Thymus (tissue), 11 donors: ENCODE results near the gene FGD4. TPM values are rescaled to one million over a fixed set of nuclear protein-coding genes. Genes with fewer than 3 reads are reported as not detected.

Experiments used
- DNase-seq, 9 donors: peaks; one replicate each; pipeline ENCODE4 v3.0.0-alpha.2; 2013; ENCODE audit warnings: low spot score in 9 of 9, low read depth in 6 of 9, missing footprints in 1 of 9
- H3K27ac ChIP-seq, 2 donors: one replicate each; pipeline ENCODE4 v1.5.1; 2013; ENCODE audit warnings: control low read depth in 1 of 2, low read depth in 1 of 2, low read length in 1 of 2, mild to moderate bottlenecking in 1 of 2, moderate library complexity in 1 of 2
- H3K27me3 ChIP-seq, 2 donors: one replicate each; pipeline ENCODE4 v1.5.1; 2013; ENCODE audit warnings: low read length in 1 of 2; ENCODE audit not compliant: control insufficient read depth in 2 of 2, insufficient read depth in 1 of 2
- H3K36me3 ChIP-seq, 2 donors: one replicate each; pipeline ENCODE4 v1.5.1; 2013; ENCODE audit warnings: low read length in 1 of 2, mild to moderate bottlenecking in 1 of 2, moderate library complexity in 1 of 2; ENCODE audit not compliant: control insufficient read depth in 2 of 2, insufficient read depth in 2 of 2
- H3K4me1 ChIP-seq, 2 donors: one replicate each; pipeline ENCODE4 v1.5.1; 2013; ENCODE audit warnings: low read length in 2 of 2; ENCODE audit not compliant: control insufficient read depth in 2 of 2, insufficient read depth in 2 of 2
- H3K4me3 ChIP-seq, 2 donors: one replicate each; pipeline ENCODE4 v1.5.1; 2013; ENCODE audit warnings: low read length in 2 of 2, control low read depth in 1 of 2, mild to moderate bottlenecking in 1 of 2
- H3K9me3 ChIP-seq, 2 donors: one replicate each; pipeline ENCODE4 v1.5.1; 2013; ENCODE audit warnings: low read length in 1 of 2, mild to moderate bottlenecking in 1 of 2; ENCODE audit not compliant: control insufficient read depth in 2 of 2, insufficient read depth in 1 of 2
- WGBS: extraction: QIAGEN DNeasy Blood & Tissue Kit; methylation state at CpG from one replicate; pipeline ENCODE4 v1.1.7; 2013; 5-methylcytosine and 5-hydroxymethylcytosine counted together
- polyA plus RNA-seq: library from polyadenylated mRNA; stranded (reverse); fragments of 200-250 nt; gene quantifications from one replicate; pipeline ENCODE4 v1.2.3, GENCODE V29; 2013
- total RNA-seq: library from RNA; stranded (reverse); fragments of 120-200 nt; gene quantifications from one replicate; pipeline ENCODE4 v1.2.4, GENCODE V29; 2013
- donor health status: healthy.

FGD4 gene
- total and polyA plus RNA-seq, 2 donors, result 3.3 to 3.6 TPM

- WGBS, result 96% methylated on average over 7 of the region's 7 CpGs
- H3K4me1 ChIP-seq, result peaks cover 0 to 8% of the 10 kb centered on the region in 2 donors
- no peaks in the 10 kb centered on the region for H3K9me3 ChIP-seq
Observed at GRCh38 chr12:32661706-32662105, 262.3 kb downstream of the FGD4 start.

DNA sequence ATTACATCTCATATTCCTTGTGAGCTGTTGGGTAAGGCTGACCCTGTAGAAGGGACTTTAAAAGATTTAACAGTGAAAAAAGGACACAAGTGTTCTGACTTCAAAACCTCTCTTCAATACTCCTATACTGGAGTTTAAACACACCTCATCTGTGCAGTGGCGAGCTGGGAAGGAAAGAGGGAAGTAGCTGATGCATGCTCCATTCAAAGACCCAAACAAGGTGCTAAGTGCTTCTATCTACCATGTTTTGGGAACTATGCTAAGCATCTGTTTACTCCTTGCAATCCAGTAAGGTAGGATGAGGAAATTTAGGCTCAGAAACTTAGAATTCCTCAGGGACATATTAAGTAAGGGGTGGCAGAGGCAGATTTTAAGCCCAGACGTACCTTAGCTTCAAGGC lies 263.3 kb downstream of the FGD4 start:
- H3K36me3 ChIP-seq, result no peaks in the 10 kb centered on the region
- no peak overlapping the region for H3K4me3 ChIP-seq
- H3K27ac ChIP-seq, result no peak overlapping the region
- WGBS, result 97% methylated on average over 2 of the region's 2 CpGs
- H3K9me3 ChIP-seq, result no peaks in the 10 kb centered on the region
- H3K4me1 ChIP-seq, result peaks cover 0 to 8% of the 10 kb centered on the region in 2 donors
- DNase-seq, result no peak
- H3K27me3 ChIP-seq, result no peaks in the 10 kb centered on the region

More at GRCh38 chr12:32661706-32662105, 262.3 kb downstream of the FGD4 start:
- no peak for DNase-seq
- Histone ChIP-seq H3K4me3 (no peak overlapping the region), H3K36me3 (no peaks in the 10 kb centered on the region), H3K27me3 (no peaks in the 10 kb centered on the region), H3K27ac (no peak overlapping the region)

- H3K36me3 ChIP-seq, result no peaks in the 10 kb centered on the region
- H3K4me3 ChIP-seq, result peak overlapping the region in 1 of 2 donors; percentile 7
- H3K27ac ChIP-seq, result no peak overlapping the region
- no peak for DNase-seq
- 94% methylated on average over 14 of the region's 14 CpGs for WGBS
- no peaks in the 10 kb centered on the region for H3K4me1 ChIP-seq
- H3K9me3 ChIP-seq, result no peaks in the 10 kb centered on the region
- H3K27me3 ChIP-seq, result no peaks in the 10 kb centered on the region
Observed at GRCh38 chr12:32666018-32666417, 266.7 kb downstream of the FGD4 start.

GRCh38 chr12:32669584-32669983 lies 270.2 kb downstream of the FGD4 start:
- no peaks in the 10 kb centered on the region for H3K27me3 ChIP-seq
- no peak for DNase-seq
- no peaks in the 10 kb centered on the region for H3K9me3 ChIP-seq
- WGBS, result 98% methylated on average over 1 of the region's 1 CpG
- peaks cover 3 to 4% of the 10 kb centered on the region in 2 donors for H3K4me1 ChIP-seq
- no peak overlapping the region for H3K4me3 ChIP-seq
- H3K27ac ChIP-seq, result no peak overlapping the region
- no peaks in the 10 kb centered on the region for H3K36me3 ChIP-seq

DNA sequence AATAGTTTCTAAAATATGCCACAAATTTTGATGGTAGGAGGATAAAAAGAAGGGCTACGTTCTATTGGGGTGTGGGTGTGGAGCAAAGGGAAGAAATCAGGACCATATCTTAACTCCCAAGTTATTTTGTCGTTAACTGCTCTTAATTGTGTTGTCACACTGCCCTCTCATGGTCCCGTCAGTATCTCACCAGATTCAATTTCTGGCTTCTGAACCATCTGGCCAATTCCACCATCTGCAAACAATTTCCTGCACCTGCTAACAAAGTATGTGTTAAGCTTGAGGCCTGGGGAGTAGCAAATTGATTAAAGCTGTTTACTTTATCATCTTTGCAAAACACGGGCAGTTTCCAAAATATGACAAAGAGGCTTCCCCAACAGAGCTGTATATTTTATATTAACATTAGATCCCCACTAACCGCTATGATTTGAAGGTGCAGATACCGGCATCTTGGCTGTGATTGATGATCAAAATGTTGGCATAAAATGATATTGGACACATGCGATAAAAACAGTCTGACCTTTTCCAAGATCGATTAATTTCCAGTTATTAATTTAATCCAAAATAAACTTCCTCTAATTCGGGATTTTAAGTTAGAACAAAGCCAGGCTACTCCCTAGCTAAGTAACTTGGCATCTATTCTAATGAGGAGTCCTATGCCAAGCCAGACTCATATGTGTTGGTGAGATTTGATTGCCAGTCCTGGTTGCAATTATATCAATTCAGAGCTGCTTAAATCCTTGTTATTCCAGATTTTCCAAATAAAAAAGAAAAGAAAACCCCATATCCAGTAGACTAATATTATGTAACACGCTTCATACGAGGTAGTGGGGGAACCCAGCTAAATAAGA lies 272.8 kb downstream of the FGD4 start:
- no peak overlapping the region for H3K4me3 ChIP-seq
- 62% methylated on average over 11 of the region's 11 CpGs for WGBS
- no peak overlapping the region for H3K27ac ChIP-seq
- no peaks in the 10 kb centered on the region for H3K9me3 ChIP-seq
- peak; percentile 30 to 86 (median 62) for DNase-seq
- H3K27me3 ChIP-seq, result no peaks in the 10 kb centered on the region
- no peaks in the 10 kb centered on the region for H3K36me3 ChIP-seq
- peaks cover 3 to 4% of the 10 kb centered on the region in 2 donors for H3K4me1 ChIP-seq

- H3K4me3 ChIP-seq, result peak within 1 kb of the TSS; percentile 56 to 95
- H3K9me3 ChIP-seq, result no peaks in the 10 kb centered on the region
- H3K27me3 ChIP-seq, result no peaks in the 10 kb centered on the region
- no peaks in the 10 kb centered on the region for H3K36me3 ChIP-seq
- DNase-seq, result peak; percentile 83 to 96 (median 90)
- H3K4me1 ChIP-seq, result peaks cover 2 to 4% of the 10 kb centered on the region in 2 donors
- WGBS, result under 1% methylated on average over 76 of the region's 76 CpGs
- H3K27ac ChIP-seq, result peak within 1 kb of the TSS; percentile 71 to 85
Observed at GRCh38 chr12:32679091-32679919, 279.9 kb downstream of the FGD4 start, which contains the start of gene DNM1L. Gene DNM1L, plus strand, starts transcription at chr12:32679301. Its CDS starts 63 bp downstream, at chr12:32679364.

DNA sequence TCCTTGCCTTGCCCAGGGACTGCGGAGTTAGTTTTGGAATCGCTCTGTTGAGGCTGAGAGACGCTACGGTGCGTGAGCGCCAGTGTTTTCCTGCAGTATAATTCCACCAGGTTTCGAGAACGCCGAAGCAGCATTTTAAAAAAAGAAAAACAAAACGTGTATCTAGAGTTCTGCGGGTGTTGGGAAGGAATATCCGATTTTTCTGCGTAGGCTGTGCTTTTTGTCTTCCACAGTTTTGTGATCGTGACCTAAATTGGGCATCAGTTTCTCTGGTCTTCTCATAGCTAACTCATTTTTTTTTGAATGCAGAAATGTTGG lies 280.5 kb downstream of the FGD4 start:
- Histone ChIP-seq H3K4me3 (peak overlapping the region; percentile 56 to 95), H3K27ac (peak overlapping the region; percentile 59 to 85), H3K36me3 (no peaks in the 10 kb centered on the region), H3K27me3 (no peaks in the 10 kb centered on the region), H3K4me1 (peaks cover 2 to 4% of the 10 kb centered on the region in 2 donors), H3K9me3 (no peaks in the 10 kb centered on the region)
- peak in 2 of 9 donors; percentile 8 to 26 for DNase-seq
- under 1% methylated on average over 14 of the region's 14 CpGs for WGBS

GRCh38 chr12:32680787-32681186 lies 281.4 kb downstream of the FGD4 start:
- Histone ChIP-seq H3K9me3 (no peaks in the 10 kb centered on the region), H3K4me1 (peaks cover 2 to 4% of the 10 kb centered on the region in 2 donors), H3K36me3 (peaks cover 0 to 3% of the 10 kb centered on the region in 2 donors), H3K4me3 (no peak overlapping the region), H3K27ac (no peak overlapping the region), H3K27me3 (no peaks in the 10 kb centered on the region)
- no peak for DNase-seq

GRCh38 chr12:32681272-32681671 lies 281.9 kb downstream of the FGD4 start:
- WGBS, result 97% methylated on average over 11 of the region's 11 CpGs
- Histone ChIP-seq H3K36me3 (peaks cover 0 to 3% of the 10 kb centered on the region in 2 donors), H3K9me3 (no peaks in the 10 kb centered on the region), H3K4me3 (no peak overlapping the region), H3K27ac (no peak overlapping the region), H3K4me1 (peaks cover 2 to 4% of the 10 kb centered on the region in 2 donors), H3K27me3 (no peaks in the 10 kb centered on the region)
- DNase-seq, result no peak
